WERI-Rb-1 (cell line): Measurements from ENCODE around the gene FAM117A.

ENCODE experiments used
- DNase-seq: peaks from one replicate; pipeline ENCODE4 v3.0.0-alpha.2; 2020
- H3K27ac ChIP-seq: fragments of 250-450 bp; sonication (Bioruptor Pico); 2 replicates; pipeline ENCODE4 v1.5.1; 2020; ENCODE audit warnings: mild to moderate bottlenecking, moderate library complexity
- H3K27me3 ChIP-seq: fragments of 250-450 bp; sonication (Bioruptor Pico); 2 replicates; pipeline ENCODE4 v1.5.1; 2021; ENCODE audit warnings: mild to moderate bottlenecking, low read depth, moderate library complexity; ENCODE audit not compliant: insufficient read depth, severe bottlenecking
- H3K36me3 ChIP-seq: fragments of 250-450 bp; sonication (Bioruptor Pico); 2 replicates; pipeline ENCODE4 v1.5.1; 2020; ENCODE audit warnings: mild to moderate bottlenecking, moderate library complexity
- H3K4me3 ChIP-seq: 2 replicates; pipeline ENCODE4 v1.5.1; 2011; ENCODE audit warnings: low read depth, mild to moderate bottlenecking, control low read depth, low read length
- H3K9me3 ChIP-seq: fragments of 250-450 bp; sonication (Bioruptor Pico); 2 replicates; pipeline ENCODE4 v1.5.1; 2021; ENCODE audit warnings: mild to moderate bottlenecking, moderate library complexity; ENCODE audit not compliant: severe bottlenecking
- CTCF ChIP-seq: IDR thresholded peaks from 2 replicates; pipeline ENCODE4 v1.5.1; 2011; ENCODE audit warnings: low read depth, mild to moderate bottlenecking, control low read depth, inconsistent platforms, low read length

The FAM117A gene

GRCh38 chr17:49703557-49704277, 60.2 kb downstream of the FAM117A start:
- H3K27me3 ChIP-seq, result no peaks in the 10 kb centered on the region
- H3K27ac ChIP-seq, result no peak overlapping the region
- no peaks in the 10 kb centered on the region for H3K9me3 ChIP-seq
- TF ChIP-seq CTCF, result peak; percentile 89
- H3K4me3 ChIP-seq, result no peak overlapping the region
- peaks cover 66% of the 10 kb centered on the region for H3K36me3 ChIP-seq
- peak; percentile 50 for DNase-seq

- Histone ChIP-seq H3K36me3 (peaks cover 66% of the 10 kb centered on the region), H3K27me3 (no peaks in the 10 kb centered on the region), H3K9me3 (no peaks in the 10 kb centered on the region), H3K27ac (no peak overlapping the region), H3K4me3 (no peak overlapping the region)
- DNase-seq, result no peak
- TF ChIP-seq CTCF, result no peak
Observed at GRCh38 chr17:49700960-49701359, 63.0 kb downstream of the FAM117A start.

- Histone ChIP-seq H3K27ac (no peak overlapping the region), H3K27me3 (no peaks in the 10 kb centered on the region), H3K36me3 (peaks cover 57% of the 10 kb centered on the region), H3K9me3 (no peaks in the 10 kb centered on the region), H3K4me3 (no peak overlapping the region)
- TF ChIP-seq CTCF, result no peak
- no peak for DNase-seq
Observed at GRCh38 chr17:49699966-49700575, 63.9 kb downstream of the FAM117A start.

GRCh38 chr17:49698005-49698404, 65.9 kb downstream of the FAM117A start:
- DNase-seq, result no peak
- TF ChIP-seq CTCF, result no peak
- H3K27ac ChIP-seq, result no peak overlapping the region
- peaks cover 37% of the 10 kb centered on the region for H3K36me3 ChIP-seq
- H3K27me3 ChIP-seq, result no peaks in the 10 kb centered on the region
- H3K4me3 ChIP-seq, result no peak overlapping the region
- no peaks in the 10 kb centered on the region for H3K9me3 ChIP-seq

GRCh38 chr17:49696233-49696761, 67.6 kb downstream of the FAM117A start:
- peaks cover 20% of the 10 kb centered on the region for H3K36me3 ChIP-seq
- no peak for DNase-seq
- no peaks in the 10 kb centered on the region for H3K9me3 ChIP-seq
- H3K27me3 ChIP-seq, result no peaks in the 10 kb centered on the region
- no peak overlapping the region for H3K4me3 ChIP-seq
- no peak overlapping the region for H3K27ac ChIP-seq
- TF ChIP-seq CTCF, result no peak
